ENCODE measurements around the gene GRIK3.

Gene GRIK3

DNA sequence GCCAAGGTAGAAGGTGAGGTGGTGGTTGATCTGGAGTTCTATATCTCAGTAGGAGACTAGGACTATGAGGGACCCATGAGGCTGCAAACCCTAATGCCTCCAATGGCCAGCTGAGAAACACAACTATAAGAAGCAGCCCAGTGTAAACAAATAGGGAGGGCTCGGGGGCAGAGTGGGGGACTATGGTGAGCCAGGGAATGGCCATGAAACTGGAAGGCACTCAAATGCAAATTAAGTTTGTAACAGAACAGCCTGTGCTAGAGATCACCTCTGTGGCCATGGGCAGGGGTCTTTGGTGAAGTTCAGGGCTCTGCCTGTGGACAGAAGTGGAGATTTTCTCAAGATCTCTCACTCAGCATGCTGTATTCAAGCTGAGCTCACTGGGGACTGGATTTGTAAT lies 187.1 kb downstream of the GRIK3 start:
- no peak for TF ChIP-seq CREB1 (IDR thresholded peaks at IDR 0.05; ENCODE audit: low read depth)
- no peak for TF ChIP-seq NFIC (IDR thresholded peaks at IDR 0.05)

GRCh38 chr1:36846357-36846756 lies 188.0 kb downstream of the GRIK3 start:
- TF ChIP-seq NFIC (IDR thresholded peaks at IDR 0.05) (no peak), TCF12 (IDR thresholded peaks at IDR 0.05; ENCODE audit: low read depth) (no peak), YY1 (IDR thresholded peaks at IDR 0.05; ENCODE audit: low read depth) (no peak)

- TF ChIP-seq TAF1 (IDR thresholded peaks at IDR 0.05; ENCODE audit: low read depth) (no peak), EP300 (IDR thresholded peaks at IDR 0.05; ENCODE audit: borderline replicate concordance) (no peak), ZBTB7A (IDR thresholded peaks at IDR 0.05; ENCODE audit: low read depth) (no peak), CEBPB (IDR thresholded peaks at IDR 0.05) (no peak), TEAD4 (IDR thresholded peaks at IDR 0.05) (no peak), RAD21 (IDR thresholded peaks at IDR 0.05; ENCODE audit: low read depth) (no peak), CREB1 (IDR thresholded peaks at IDR 0.05; ENCODE audit: low read depth) (no peak), YY1 (IDR thresholded peaks at IDR 0.05; ENCODE audit: low read depth) (no peak), EGR1 (IDR thresholded peaks at IDR 0.05) (no peak), NFIC (IDR thresholded peaks at IDR 0.05) (no peak), USF1 (IDR thresholded peaks at IDR 0.05) (no peak), FOXM1 (IDR thresholded peaks at IDR 0.05; ENCODE audit: borderline replicate concordance, low read depth) (no peak), TCF12 (IDR thresholded peaks at IDR 0.05; ENCODE audit: low read depth) (no peak)
- TF ChIP-seq, protein P1, sequence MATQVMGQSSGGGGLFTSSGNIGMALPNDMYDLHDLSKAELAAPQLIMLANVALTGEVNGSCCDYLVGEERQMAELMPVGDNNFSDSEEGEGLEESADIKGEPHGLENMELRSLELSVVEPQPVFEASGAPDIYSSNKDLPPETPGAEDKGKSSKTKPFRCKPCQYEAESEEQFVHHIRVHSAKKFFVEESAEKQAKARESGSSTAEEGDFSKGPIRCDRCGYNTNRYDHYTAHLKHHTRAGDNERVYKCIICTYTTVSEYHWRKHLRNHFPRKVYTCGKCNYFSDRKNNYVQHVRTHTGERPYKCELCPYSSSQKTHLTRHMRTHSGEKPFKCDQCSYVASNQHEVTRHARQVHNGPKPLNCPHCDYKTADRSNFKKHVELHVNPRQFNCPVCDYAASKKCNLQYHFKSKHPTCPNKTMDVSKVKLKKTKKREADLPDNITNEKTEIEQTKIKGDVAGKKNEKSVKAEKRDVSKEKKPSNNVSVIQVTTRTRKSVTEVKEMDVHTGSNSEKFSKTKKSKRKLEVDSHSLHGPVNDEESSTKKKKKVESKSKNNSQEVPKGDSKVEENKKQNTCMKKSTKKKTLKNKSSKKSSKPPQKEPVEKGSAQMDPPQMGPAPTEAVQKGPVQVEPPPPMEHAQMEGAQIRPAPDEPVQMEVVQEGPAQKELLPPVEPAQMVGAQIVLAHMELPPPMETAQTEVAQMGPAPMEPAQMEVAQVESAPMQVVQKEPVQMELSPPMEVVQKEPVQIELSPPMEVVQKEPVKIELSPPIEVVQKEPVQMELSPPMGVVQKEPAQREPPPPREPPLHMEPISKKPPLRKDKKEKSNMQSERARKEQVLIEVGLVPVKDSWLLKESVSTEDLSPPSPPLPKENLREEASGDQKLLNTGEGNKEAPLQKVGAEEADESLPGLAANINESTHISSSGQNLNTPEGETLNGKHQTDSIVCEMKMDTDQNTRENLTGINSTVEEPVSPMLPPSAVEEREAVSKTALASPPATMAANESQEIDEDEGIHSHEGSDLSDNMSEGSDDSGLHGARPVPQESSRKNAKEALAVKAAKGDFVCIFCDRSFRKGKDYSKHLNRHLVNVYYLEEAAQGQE (IDR thresholded peaks at IDR 0.05; ENCODE audit: low read depth), result no peak
- TF ChIP-seq, protein P2, sequence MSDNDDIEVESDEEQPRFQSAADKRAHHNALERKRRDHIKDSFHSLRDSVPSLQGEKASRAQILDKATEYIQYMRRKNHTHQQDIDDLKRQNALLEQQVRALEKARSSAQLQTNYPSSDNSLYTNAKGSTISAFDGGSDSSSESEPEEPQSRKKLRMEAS (IDR thresholded peaks at IDR 0.05), result no peak
These were observed 188.5 kb downstream of the GRIK3 start for GRCh38 chr1:36845802-36846201.

- TF ChIP-seq ZBTB7A (IDR thresholded peaks at IDR 0.05; ENCODE audit: low read depth), result no peak
- TF ChIP-seq TAF1 (IDR thresholded peaks at IDR 0.05; ENCODE audit: low read depth), result no peak
- TF ChIP-seq NFIC (IDR thresholded peaks at IDR 0.05), result no peak
- no peak for TF ChIP-seq CEBPB (IDR thresholded peaks at IDR 0.05)
- TF ChIP-seq, protein P2 (IDR thresholded peaks at IDR 0.05), result no peak
- no peak for TF ChIP-seq EGR1 (IDR thresholded peaks at IDR 0.05)
- TF ChIP-seq TEAD4 (IDR thresholded peaks at IDR 0.05), result no peak
- no peak for TF ChIP-seq USF1 (IDR thresholded peaks at IDR 0.05)
- TF ChIP-seq YY1 (IDR thresholded peaks at IDR 0.05; ENCODE audit: low read depth), result no peak
- TF ChIP-seq, protein P1 (IDR thresholded peaks at IDR 0.05; ENCODE audit: low read depth), result no peak
- no peak for TF ChIP-seq CREB1 (IDR thresholded peaks at IDR 0.05; ENCODE audit: low read depth)
- TF ChIP-seq TCF12 (IDR thresholded peaks at IDR 0.05; ENCODE audit: low read depth), result no peak
- no peak for TF ChIP-seq FOXM1 (IDR thresholded peaks at IDR 0.05; ENCODE audit: borderline replicate concordance, low read depth)
- TF ChIP-seq EP300 (IDR thresholded peaks at IDR 0.05; ENCODE audit: borderline replicate concordance), result no peak
These were observed 189.4 kb downstream of the GRIK3 start for GRCh38 chr1:36844917-36845316.

GRCh38 chr1:36843906-36844610 lies 190.3 kb downstream of the GRIK3 start:
- TF ChIP-seq RAD21 (IDR thresholded peaks at IDR 0.05; ENCODE audit: low read depth) (no peak), YY1 (IDR thresholded peaks at IDR 0.05; ENCODE audit: low read depth) (no peak), CREB1 (IDR thresholded peaks at IDR 0.05; ENCODE audit: low read depth) (no peak), TEAD4 (IDR thresholded peaks at IDR 0.05) (no peak), EGR1 (IDR thresholded peaks at IDR 0.05) (no peak), FOXM1 (IDR thresholded peaks at IDR 0.05; ENCODE audit: borderline replicate concordance, low read depth) (no peak), NFIC (IDR thresholded peaks at IDR 0.05) (no peak)
- TF ChIP-seq, protein P2 (IDR thresholded peaks at IDR 0.05), result no peak
- TF ChIP-seq, protein P1 (IDR thresholded peaks at IDR 0.05; ENCODE audit: low read depth), result no peak
